ENCODE results near the gene EWSR1.

Gene EWSR1

GRCh38 chr22:29267462-29267857 is 608 bp upstream of the EWSR1 start:
- peak overlapping the region; percentile 93 for H3K4me3 ChIP-seq (ENCODE audit: low read length)
- H3K9me2 ChIP-seq (replicated peaks; ENCODE audit: control insufficient read depth, low read length): no peaks in the 10 kb centered on the region
- H3F3A ChIP-seq (ENCODE audit: control insufficient read depth, insufficient read depth): no peaks in the 10 kb centered on the region
- peaks cover 80% of the 10 kb centered on the region for H3K36me3 ChIP-seq (ENCODE audit: control insufficient read depth, low read length)
- peak overlapping the region; percentile 98 for H3K4me2 ChIP-seq (ENCODE audit: low read length)
- H3K79me2 ChIP-seq (ENCODE audit: control insufficient read depth, low read length): peaks cover 68% of the 10 kb centered on the region
- peak overlapping the region; percentile 84 for H3K27ac ChIP-seq (ENCODE audit: low read depth, low read length)
- no peaks in the 10 kb centered on the region for H3K9me3 ChIP-seq (ENCODE audit: control insufficient read depth, insufficient read depth, low read length)
- no peaks in the 10 kb centered on the region for H3K27me3 ChIP-seq (ENCODE audit: control insufficient read depth, low read length)
- peaks cover 35% of the 10 kb centered on the region for H4K20me1 ChIP-seq (ENCODE audit: control insufficient read depth, insufficient read depth, low read depth, low read length)
- TF ChIP-seq CTCF (IDR thresholded peaks at IDR 0.05; ENCODE audit: low read depth, low read length, poor library complexity, severe bottlenecking): no peak
- TF ChIP-seq EZH2phosphoT487 (IDR thresholded peaks at IDR 0.05; ENCODE audit: borderline replicate concordance, low read length): no peak
- H3K4me1 ChIP-seq (ENCODE audit: control insufficient read depth, low read length): peaks cover 35% of the 10 kb centered on the region

DNA sequence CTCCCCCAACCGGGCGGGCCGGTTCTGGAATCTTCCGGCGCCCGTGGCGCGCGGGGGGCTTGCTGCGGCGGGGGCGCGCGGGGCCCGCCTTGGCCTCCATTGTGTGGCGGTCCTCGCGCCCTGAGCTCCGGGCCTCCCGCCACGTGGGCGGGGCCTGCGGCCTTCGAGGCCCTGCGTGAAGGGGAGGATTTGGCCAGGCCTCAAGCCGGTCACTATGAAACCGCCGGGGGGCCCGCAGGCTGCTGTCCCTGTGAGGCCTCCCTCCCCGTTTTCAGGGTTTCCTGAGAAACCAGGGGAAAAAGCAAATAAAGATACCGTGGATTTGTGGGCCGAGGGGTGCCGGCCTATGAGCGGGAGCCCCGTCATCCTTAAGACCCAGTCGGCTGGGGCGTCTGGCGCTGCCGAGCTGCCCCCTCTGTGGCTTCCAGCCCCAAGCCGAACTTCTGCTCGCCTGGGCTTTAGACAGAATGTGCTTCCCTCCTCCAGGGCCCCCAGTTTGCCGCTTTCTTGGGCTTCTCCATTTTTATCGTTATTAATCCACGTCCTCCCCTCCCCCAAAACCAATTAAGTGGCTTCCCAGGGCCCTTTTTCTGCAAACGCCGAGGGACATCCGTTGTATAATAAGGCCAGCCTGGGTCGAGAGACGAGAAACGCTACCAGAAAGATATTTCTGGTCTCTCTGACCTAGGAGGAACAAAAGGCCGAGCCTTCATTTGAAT is 602 bp downstream of the EWSR1 start:
- Histone ChIP-seq H3K27me3 (ENCODE audit: control insufficient read depth, low read length) (no peaks in the 10 kb centered on the region), H3K9me3 (ENCODE audit: control insufficient read depth, insufficient read depth, low read length) (no peaks in the 10 kb centered on the region), H3K4me2 (ENCODE audit: low read length) (peak overlapping the region; percentile 98), H3K36me3 (ENCODE audit: control insufficient read depth, low read length) (peaks cover 90% of the 10 kb centered on the region), H3F3A (ENCODE audit: control insufficient read depth, insufficient read depth) (0 out of 2 replicates have a peak, but pooled peaks cover 3% of the 10 kb centered on the region), H3K9me2 (replicated peaks; ENCODE audit: control insufficient read depth, low read length) (no peaks in the 10 kb centered on the region), H3K27ac (ENCODE audit: low read depth, low read length) (peak overlapping the region; percentile 84), H3K4me3 (ENCODE audit: low read length) (peak overlapping the region; percentile 93), H3K4me1 (ENCODE audit: control insufficient read depth, low read length) (peaks cover 37% of the 10 kb centered on the region), H3K79me2 (ENCODE audit: control insufficient read depth, low read length) (peaks cover 80% of the 10 kb centered on the region), H4K20me1 (ENCODE audit: control insufficient read depth, insufficient read depth, low read depth, low read length) (peaks cover 47% of the 10 kb centered on the region)
- no peak for TF ChIP-seq EZH2phosphoT487 (IDR thresholded peaks at IDR 0.05; ENCODE audit: borderline replicate concordance, low read length)
- no peak for TF ChIP-seq CTCF (IDR thresholded peaks at IDR 0.05; ENCODE audit: low read depth, low read length, poor library complexity, severe bottlenecking)

DNA sequence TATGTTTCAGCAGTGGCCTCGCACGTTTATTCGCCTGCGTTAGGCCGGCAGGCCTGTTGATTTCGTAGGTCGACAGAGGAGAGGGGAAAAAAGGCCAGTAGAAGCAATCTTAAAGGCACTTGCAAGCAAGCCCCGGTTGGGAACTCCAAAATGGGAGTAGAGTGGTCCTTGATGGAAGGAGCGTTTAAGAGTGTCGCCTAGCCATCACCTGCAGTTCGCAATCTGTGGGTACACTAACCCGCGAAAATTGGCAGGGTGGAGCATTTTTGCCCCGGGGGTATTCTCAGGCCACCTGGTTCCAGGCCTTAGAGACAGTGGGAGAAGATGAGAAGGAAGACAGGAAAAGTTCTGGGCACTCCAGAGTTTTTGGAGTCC is 1.1 kb downstream of the EWSR1 start:
- H3K9me3 ChIP-seq (ENCODE audit: control insufficient read depth, insufficient read depth, low read length): no peaks in the 10 kb centered on the region
- H3K4me1 ChIP-seq (ENCODE audit: control insufficient read depth, low read length): peaks cover 37% of the 10 kb centered on the region
- peak overlapping the region; percentile 84 for H3K27ac ChIP-seq (ENCODE audit: low read depth, low read length)
- H3K4me2 ChIP-seq (ENCODE audit: low read length): peak overlapping the region; percentile 98
- H3F3A ChIP-seq (ENCODE audit: control insufficient read depth, insufficient read depth): 0 out of 2 replicates have a peak, but pooled peaks cover 3% of the 10 kb centered on the region
- TF ChIP-seq CTCF (IDR thresholded peaks at IDR 0.05; ENCODE audit: low read depth, low read length, poor library complexity, severe bottlenecking): no peak
- TF ChIP-seq EZH2phosphoT487 (IDR thresholded peaks at IDR 0.05; ENCODE audit: borderline replicate concordance, low read length): no peak
- peak overlapping the region; percentile 93 for H3K4me3 ChIP-seq (ENCODE audit: low read length)
- peaks cover 51% of the 10 kb centered on the region for H4K20me1 ChIP-seq (ENCODE audit: control insufficient read depth, insufficient read depth, low read depth, low read length)
- H3K79me2 ChIP-seq (ENCODE audit: control insufficient read depth, low read length): peaks cover 86% of the 10 kb centered on the region
- H3K27me3 ChIP-seq (ENCODE audit: control insufficient read depth, low read length): no peaks in the 10 kb centered on the region
- H3K9me2 ChIP-seq (replicated peaks; ENCODE audit: control insufficient read depth, low read length): no peaks in the 10 kb centered on the region
- peaks cover 90% of the 10 kb centered on the region for H3K36me3 ChIP-seq (ENCODE audit: control insufficient read depth, low read length)
